ENCODE measurements around the gene KRT1. TPM values are rescaled to one million over a fixed set of nuclear protein-coding genes. Genes with fewer than 3 reads are reported as not detected.

The KRT1 gene
- total and polyA plus RNA-seq, 2 experiments from 2014 or later, result 0.13 TPM; not detected in 1

DNA sequence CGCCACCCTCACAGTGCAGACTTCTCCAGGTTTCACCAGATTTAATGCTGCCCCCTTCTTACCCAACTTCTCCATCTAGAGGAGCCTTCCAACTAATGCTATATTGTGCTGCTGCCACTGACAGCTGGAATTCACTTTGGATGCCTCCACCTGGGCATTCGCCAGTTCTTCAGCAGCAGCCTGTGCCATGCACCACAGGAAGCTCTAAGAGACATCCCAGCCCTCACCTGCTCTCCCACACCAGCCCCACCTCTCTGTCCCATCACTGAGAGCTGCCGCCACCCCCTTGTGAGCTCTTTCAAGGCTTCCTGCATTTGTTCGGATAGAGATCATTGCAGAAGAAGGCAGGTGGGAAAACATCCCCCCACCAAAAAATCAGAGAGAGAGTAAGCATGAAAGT lies 23.6 kb downstream of the KRT1 start:
- no peaks in the 10 kb centered on the region for H4K20me1 ChIP-seq (ENCODE audit: insufficient read depth, poor library complexity, severe bottlenecking)
- WGBS (ENCODE audit: low lambda C conversion rate, missing lambda C conversion rate), result 86% methylated on average over 4 of the region's 4 CpGs
- H3K9me2 ChIP-seq (replicated peaks; ENCODE audit: insufficient read depth), result no peaks in the 10 kb centered on the region
- H3K4me3 ChIP-seq, result no peak overlapping the region
- no peak overlapping the region for H3K27ac ChIP-seq
- H3K36me3 ChIP-seq (replicated peaks; ENCODE audit: insufficient read depth, low read depth), result no peaks in the 10 kb centered on the region
- H3K4me1 ChIP-seq (ENCODE audit: insufficient read depth), result no peaks in the 10 kb centered on the region
- H3K79me2 ChIP-seq, result no peaks in the 10 kb centered on the region
- H3K27me3 ChIP-seq, result peaks cover 27% of the 10 kb centered on the region
- H2AFZ ChIP-seq, result no peak overlapping the region
- DNase-seq (ENCODE audit: low spot score), result no peak
- no peak for TF ChIP-seq EZH2phosphoT487 (IDR thresholded peaks at IDR 0.05; ENCODE audit: low read depth, severe bottlenecking, unreplicated experiment)
- TF ChIP-seq EZH2 (IDR thresholded peaks at IDR 0.05; ENCODE audit: borderline replicate concordance), result no peak
- TF ChIP-seq, protein P1, sequence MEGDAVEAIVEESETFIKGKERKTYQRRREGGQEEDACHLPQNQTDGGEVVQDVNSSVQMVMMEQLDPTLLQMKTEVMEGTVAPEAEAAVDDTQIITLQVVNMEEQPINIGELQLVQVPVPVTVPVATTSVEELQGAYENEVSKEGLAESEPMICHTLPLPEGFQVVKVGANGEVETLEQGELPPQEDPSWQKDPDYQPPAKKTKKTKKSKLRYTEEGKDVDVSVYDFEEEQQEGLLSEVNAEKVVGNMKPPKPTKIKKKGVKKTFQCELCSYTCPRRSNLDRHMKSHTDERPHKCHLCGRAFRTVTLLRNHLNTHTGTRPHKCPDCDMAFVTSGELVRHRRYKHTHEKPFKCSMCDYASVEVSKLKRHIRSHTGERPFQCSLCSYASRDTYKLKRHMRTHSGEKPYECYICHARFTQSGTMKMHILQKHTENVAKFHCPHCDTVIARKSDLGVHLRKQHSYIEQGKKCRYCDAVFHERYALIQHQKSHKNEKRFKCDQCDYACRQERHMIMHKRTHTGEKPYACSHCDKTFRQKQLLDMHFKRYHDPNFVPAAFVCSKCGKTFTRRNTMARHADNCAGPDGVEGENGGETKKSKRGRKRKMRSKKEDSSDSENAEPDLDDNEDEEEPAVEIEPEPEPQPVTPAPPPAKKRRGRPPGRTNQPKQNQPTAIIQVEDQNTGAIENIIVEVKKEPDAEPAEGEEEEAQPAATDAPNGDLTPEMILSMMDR (IDR thresholded peaks at IDR 0.05; ENCODE audit: poor library complexity), result no peak
- H3K4me2 ChIP-seq, result no peak overlapping the region
- H3K9me3 ChIP-seq (ENCODE audit: low read depth), result no peaks in the 10 kb centered on the region

DNA sequence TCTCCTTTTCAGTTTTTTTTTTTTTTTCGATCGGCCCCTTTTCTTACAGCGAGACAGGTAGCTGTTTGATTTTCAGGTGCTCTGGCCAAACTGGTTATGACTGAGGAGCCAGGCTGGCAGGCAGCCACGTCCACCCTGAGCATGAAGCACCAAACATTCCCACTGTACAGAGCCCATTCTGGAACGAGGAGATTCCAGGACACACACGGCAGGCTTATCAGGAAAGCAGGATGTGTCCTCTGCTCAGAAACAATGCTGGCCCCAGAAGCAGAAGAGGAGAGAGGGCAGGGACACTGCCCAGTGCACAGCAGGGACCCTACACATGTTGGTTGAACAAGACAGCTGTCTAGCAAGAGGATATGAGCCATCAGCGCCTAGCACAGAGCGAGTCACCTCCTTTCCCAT lies 24.5 kb downstream of the KRT1 start:
- H4K20me1 ChIP-seq (ENCODE audit: insufficient read depth, poor library complexity, severe bottlenecking), result no peaks in the 10 kb centered on the region
- no peak overlapping the region for H3K4me3 ChIP-seq
- H3K27me3 ChIP-seq, result peaks cover 27% of the 10 kb centered on the region
- TF ChIP-seq, protein P1 (IDR thresholded peaks at IDR 0.05; ENCODE audit: poor library complexity), result no peak
- no peak for TF ChIP-seq EZH2 (IDR thresholded peaks at IDR 0.05; ENCODE audit: borderline replicate concordance)
- no peak for TF ChIP-seq EZH2phosphoT487 (IDR thresholded peaks at IDR 0.05; ENCODE audit: low read depth, severe bottlenecking, unreplicated experiment)
- no peak overlapping the region for H3K27ac ChIP-seq
- H3K9me2 ChIP-seq (replicated peaks; ENCODE audit: insufficient read depth), result no peaks in the 10 kb centered on the region
- H3K9me3 ChIP-seq (ENCODE audit: low read depth), result no peaks in the 10 kb centered on the region
- no peaks in the 10 kb centered on the region for H3K79me2 ChIP-seq
- H3K36me3 ChIP-seq (replicated peaks; ENCODE audit: insufficient read depth, low read depth), result no peaks in the 10 kb centered on the region
- 64% methylated on average over 8 of the region's 8 CpGs for WGBS (ENCODE audit: low lambda C conversion rate, missing lambda C conversion rate)
- H3K4me2 ChIP-seq, result no peak overlapping the region
- no peak overlapping the region for H2AFZ ChIP-seq
- no peaks in the 10 kb centered on the region for H3K4me1 ChIP-seq (ENCODE audit: insufficient read depth)
- DNase-seq (ENCODE audit: low spot score), result no peak

DNA sequence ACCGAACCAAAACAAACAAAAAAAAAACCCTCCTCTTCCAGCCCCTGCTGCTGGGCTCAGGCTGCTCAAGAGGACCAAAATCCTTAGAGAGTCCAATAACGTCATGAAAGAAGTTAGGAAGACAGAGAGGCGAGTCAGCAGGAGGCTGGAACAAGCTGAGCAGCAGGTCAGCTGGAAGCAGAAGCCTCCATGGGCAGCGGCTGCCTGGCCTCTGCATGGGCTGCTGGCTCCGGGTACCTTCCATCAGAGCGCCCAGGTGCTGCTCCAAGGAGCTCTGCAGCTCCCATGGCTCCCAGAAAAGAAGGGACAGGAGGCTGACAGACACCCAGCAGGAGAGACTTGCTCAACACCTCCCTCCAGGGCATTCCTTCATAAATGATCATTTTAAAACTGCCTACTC lies 25.0 kb downstream of the KRT1 start:
- H3K9me3 ChIP-seq (ENCODE audit: low read depth), result no peaks in the 10 kb centered on the region
- TF ChIP-seq, protein P1 (IDR thresholded peaks at IDR 0.05; ENCODE audit: poor library complexity), result no peak
- TF ChIP-seq EZH2 (IDR thresholded peaks at IDR 0.05; ENCODE audit: borderline replicate concordance), result no peak
- TF ChIP-seq EZH2phosphoT487 (IDR thresholded peaks at IDR 0.05; ENCODE audit: low read depth, severe bottlenecking, unreplicated experiment), result no peak
- no peak overlapping the region for H3K4me2 ChIP-seq
- no peak overlapping the region for H3K4me3 ChIP-seq
- H3K9me2 ChIP-seq (replicated peaks; ENCODE audit: insufficient read depth), result no peaks in the 10 kb centered on the region
- no peaks in the 10 kb centered on the region for H3K79me2 ChIP-seq
- H4K20me1 ChIP-seq (ENCODE audit: insufficient read depth, poor library complexity, severe bottlenecking), result no peaks in the 10 kb centered on the region
- H3K4me1 ChIP-seq (ENCODE audit: insufficient read depth), result no peaks in the 10 kb centered on the region
- H2AFZ ChIP-seq, result no peak overlapping the region
- peaks cover 29% of the 10 kb centered on the region for H3K27me3 ChIP-seq
- 69% methylated on average over 6 of the region's 6 CpGs for WGBS (ENCODE audit: low lambda C conversion rate, missing lambda C conversion rate)
- H3K27ac ChIP-seq, result no peak overlapping the region
- no peak for DNase-seq (ENCODE audit: low spot score)
- H3K36me3 ChIP-seq (replicated peaks; ENCODE audit: insufficient read depth, low read depth), result no peaks in the 10 kb centered on the region
